ENCODE data around the gene CBX6. TPM values are rescaled to one million over a fixed set of nuclear protein-coding genes. Genes with fewer than 3 reads are reported as not detected.

Gene CBX6
- polyA plus RNA-seq, 1 donor (not counting 4 experiments of a cell fraction or from before 2014, with no cell fraction given), result 4.1 TPM

DNA sequence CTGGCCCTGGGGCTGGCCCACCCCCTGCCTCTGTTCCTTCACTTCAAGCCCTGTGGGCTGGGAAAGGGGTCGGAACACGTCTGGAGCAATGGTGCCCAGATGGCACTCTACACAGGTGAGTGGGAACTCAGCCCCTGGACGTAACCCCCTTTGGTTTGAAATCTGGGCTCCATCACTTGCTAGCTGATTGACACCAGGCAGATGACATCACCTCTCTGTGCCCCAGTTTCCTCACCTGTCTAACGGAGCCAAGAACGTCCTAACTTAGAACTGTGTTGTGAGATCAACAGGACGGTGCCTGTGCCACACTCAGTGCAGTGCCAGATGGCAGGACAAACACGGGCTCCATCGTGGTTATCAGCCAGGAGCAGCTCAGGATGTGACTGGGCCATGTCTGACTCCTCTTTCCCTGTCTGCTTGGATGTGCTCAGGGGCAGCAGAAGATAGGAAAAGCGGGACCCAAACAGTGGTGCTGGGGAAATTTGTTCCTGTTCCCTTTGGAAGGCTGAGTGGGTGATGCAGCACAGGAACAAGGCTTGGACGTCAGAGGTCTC lies 52.6 kb downstream of the CBX6 start:
- Histone ChIP-seq H3K4me1 (ENCODE audit: control insufficient read depth, extremely low read depth, insufficient read depth, low read length) (no peaks in the 10 kb centered on the region), H3K9me3 (ENCODE audit: control insufficient read depth, low read depth, low read length) (no peaks in the 10 kb centered on the region), H3K27me3 (ENCODE audit: control insufficient read depth, extremely low read depth, insufficient read depth, low read length) (peaks cover 31% of the 10 kb centered on the region), H3K9me1 (ENCODE audit: control insufficient read depth, extremely low read depth, insufficient read depth, low read length) (no peaks in the 10 kb centered on the region), H3K4me2 (ENCODE audit: control insufficient read depth, extremely low read depth, insufficient read depth, low read depth, low read length) (no peak overlapping the region), H2AFZ (ENCODE audit: control insufficient read depth, low read length) (no peak overlapping the region), H4K20me1 (ENCODE audit: control insufficient read depth, extremely low read depth, insufficient read depth, low read length) (peaks cover 4% of the 10 kb centered on the region), H3K36me3 (ENCODE audit: control insufficient read depth in 2 of 2, extremely low read depth in 1 of 2, insufficient read depth in 2 of 2, low read length in 2 of 2) (no peaks in the 10 kb centered on the region), H3K4me3 (ENCODE audit: control insufficient read depth in 2 of 3, extremely low read depth in 1 of 3, insufficient read depth in 2 of 3, low read depth in 1 of 3, low read length in 3 of 3) (no peak overlapping the region), H3K79me2 (ENCODE audit: control insufficient read depth, insufficient read depth, low read length) (no peaks in the 10 kb centered on the region), H3K27ac (ENCODE audit: control insufficient read depth, insufficient read depth, low read length) (no peak overlapping the region), H3K9ac (ENCODE audit: control insufficient read depth, extremely low read depth, insufficient read depth, low read length) (no peak overlapping the region)
- dilution Hi-C loops (cut with MboI; ENCODE audit: extremely low pct_ligation_motif_present, low sequenced_read_pairs), result no loop called here
- FAIRE-seq (no peak), DNase-seq (ENCODE audit: low read depth, low spot score) (no peak)
- TF ChIP-seq CTCF (optimal IDR thresholded peaks at IDR 0.05 in 1 of 3, IDR thresholded peaks at IDR 0.05 in 1 of 3, conservative IDR thresholded peaks at IDR 0.05 in 1 of 3; ENCODE audit: extremely low read depth in 1 of 3, insufficient read depth in 2 of 3, low read length in 3 of 3), result no peak
- no peak for TF ChIP-seq EZH2 (IDR thresholded peaks at IDR 0.05; ENCODE audit: low read length)

- H3K4me3 ChIP-seq (ENCODE audit: control insufficient read depth in 2 of 3, extremely low read depth in 1 of 3, insufficient read depth in 2 of 3, low read depth in 1 of 3, low read length in 3 of 3), result no peak overlapping the region
- no peak for TF ChIP-seq EZH2 (IDR thresholded peaks at IDR 0.05; ENCODE audit: low read length)
- no peak for TF ChIP-seq CTCF (optimal IDR thresholded peaks at IDR 0.05 in 1 of 3, IDR thresholded peaks at IDR 0.05 in 1 of 3, conservative IDR thresholded peaks at IDR 0.05 in 1 of 3; ENCODE audit: extremely low read depth in 1 of 3, insufficient read depth in 2 of 3, low read length in 3 of 3)
- H3K27me3 ChIP-seq (ENCODE audit: control insufficient read depth, extremely low read depth, insufficient read depth, low read length), result peaks cover 31% of the 10 kb centered on the region
- no peaks in the 10 kb centered on the region for H3K9me1 ChIP-seq (ENCODE audit: control insufficient read depth, extremely low read depth, insufficient read depth, low read length)
- no peak for DNase-seq (ENCODE audit: low read depth, low spot score)
- dilution Hi-C loops (cut with MboI; ENCODE audit: extremely low pct_ligation_motif_present, low sequenced_read_pairs), result no loop called here
- H3K27ac ChIP-seq (ENCODE audit: control insufficient read depth, insufficient read depth, low read length), result no peak overlapping the region
- H3K9me3 ChIP-seq (ENCODE audit: control insufficient read depth, low read depth, low read length), result no peaks in the 10 kb centered on the region
- no peaks in the 10 kb centered on the region for H4K20me1 ChIP-seq (ENCODE audit: control insufficient read depth, extremely low read depth, insufficient read depth, low read length)
- no peak overlapping the region for H3K9ac ChIP-seq (ENCODE audit: control insufficient read depth, extremely low read depth, insufficient read depth, low read length)
- FAIRE-seq, result no peak
- no peaks in the 10 kb centered on the region for H3K79me2 ChIP-seq (ENCODE audit: control insufficient read depth, insufficient read depth, low read length)
- no peak overlapping the region for H3K4me2 ChIP-seq (ENCODE audit: control insufficient read depth, extremely low read depth, insufficient read depth, low read depth, low read length)
- no peak overlapping the region for H2AFZ ChIP-seq (ENCODE audit: control insufficient read depth, low read length)
- no peaks in the 10 kb centered on the region for H3K36me3 ChIP-seq (ENCODE audit: control insufficient read depth in 2 of 2, extremely low read depth in 1 of 2, insufficient read depth in 2 of 2, low read length in 2 of 2)
- no peaks in the 10 kb centered on the region for H3K4me1 ChIP-seq (ENCODE audit: control insufficient read depth, extremely low read depth, insufficient read depth, low read length)
Measured at GRCh38 chr22:38817196-38817595, 54.8 kb downstream of the CBX6 start.
